Activated B cell treated with CpG ODN at 0.5 μM for 24 hours (primary cell): ENCODE results near the gene CARNS1. TPM values are rescaled to one million over a fixed set of nuclear protein-coding genes. Genes with fewer than 3 reads are reported as not detected.

Source experiments
- ATAC-seq: fragments of 200-7000 bp; cut with Tn5 transposase; one replicate; pipeline ENCODE4 v1.10.0; 2021; ENCODE audit warnings: low read depth, mild to moderate bottlenecking, moderate library complexity
- CTCF ChIA-PET: fragments of 350-600 bp; sonication (Branson Sonifier 250); formaldehyde crosslinking; loops from one replicate; lab custom pipeline; 2021; ENCODE audit warnings: antibody characterized with exemption; lab: Charles Lee
- POLR2A ChIA-PET: fragments of 350-600 bp; sonication (Branson Sonifier 250); formaldehyde crosslinking; loops from one replicate; lab custom pipeline; 2021; ENCODE audit warnings: antibody characterized with exemption; lab: Charles Lee
- DNase-seq: peaks from one replicate; pipeline ENCODE4 v3.0.0; 2022
- H3K27ac Mint-ChIP-seq: one replicate; pipeline ENCODE4 v1.8.0; 2020; ENCODE audit warnings: mixed read lengths
- H3K27me3 Mint-ChIP-seq: one replicate; pipeline ENCODE4 v1.8.0; 2021; ENCODE audit warnings: mixed read lengths
- H3K36me3 Mint-ChIP-seq: one replicate; pipeline ENCODE4 v1.8.0; 2021; ENCODE audit warnings: low read depth, mixed read lengths
- H3K4me1 Mint-ChIP-seq: one replicate; pipeline ENCODE4 v1.8.0; 2021; ENCODE audit warnings: mixed read lengths
- H3K4me3 Mint-ChIP-seq: one replicate; pipeline ENCODE4 v1.8.0; 2020; ENCODE audit warnings: mild to moderate bottlenecking, mixed read lengths
- H3K9me3 Mint-ChIP-seq: one replicate; pipeline ENCODE4 v1.8.0; 2020; ENCODE audit warnings: mixed read lengths
- intact Hi-C: fragments of 100-400 bp; cut with micrococcal nuclease; formaldehyde crosslinking; loops from one replicate; pipeline ENCODE4 v1.15.1; 2024
- total RNA-seq: library from RNA; stranded (reverse); gene quantifications from 2 replicates; pipeline ENCODE4 v1.2.3, GENCODE V29; 2022
- TF ChIP-seq, protein P1 (sequence below): fragments of 200-600 bp; IDR thresholded peaks from one replicate; pipeline ENCODE4 v1.8.0; 2022; ENCODE audit warnings: antibody characterized with exemption, mild to moderate bottlenecking

Gene CARNS1
- total RNA-seq, 1 donor from 2014 or later = 6.3 TPM

DNA sequence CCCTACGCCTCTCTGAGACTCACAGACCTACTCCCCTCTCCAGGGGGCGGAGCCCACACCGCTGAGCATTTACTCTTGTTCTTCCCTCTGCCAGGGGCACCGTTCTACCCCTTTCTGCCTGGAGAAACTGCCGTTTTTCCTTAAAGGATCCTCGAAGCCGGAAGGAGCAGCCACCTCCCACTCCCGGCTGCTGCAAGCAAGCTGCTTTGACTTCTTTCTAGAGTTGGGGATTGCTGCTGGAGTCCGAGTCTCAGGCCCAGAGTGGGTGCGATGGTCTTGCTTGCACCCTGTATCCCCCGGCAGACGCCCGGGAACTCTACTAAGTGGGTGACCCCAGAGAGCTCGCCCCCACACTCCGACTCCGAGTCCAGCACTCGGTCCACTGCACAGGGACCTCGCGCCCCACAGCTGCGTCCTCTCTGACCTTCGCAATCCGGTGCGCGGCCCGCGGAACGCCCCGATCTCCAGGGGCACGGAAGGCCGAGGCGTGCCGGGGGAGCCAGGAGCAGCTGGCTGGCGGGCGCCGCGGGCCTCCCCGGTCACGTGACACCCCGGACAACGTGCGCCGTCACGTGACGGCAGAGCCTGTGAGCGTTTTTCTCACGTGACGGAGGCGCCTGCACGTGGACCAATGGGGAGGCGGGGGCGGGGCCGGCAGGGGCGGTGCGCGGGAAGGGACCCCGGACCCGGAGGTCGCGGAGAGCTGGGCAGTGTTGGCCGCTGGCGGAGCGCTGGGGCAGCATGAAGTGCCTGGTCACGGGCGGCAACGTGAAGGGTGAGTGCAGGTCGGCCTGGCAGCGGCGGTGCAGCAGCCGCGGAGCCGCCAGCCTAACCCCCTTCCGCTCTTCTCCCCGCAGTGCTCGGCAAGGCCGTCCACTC, 23.9 kb upstream of the CARNS1 start, which contains the start of gene RAD9A:
Gene RAD9A (plus strand): TSS at position 683 of the 879 bp plus-strand sequence. CDS start 59 bp downstream, at position 742.
- Mint-ChIP-seq H3K9me3 (no peaks in the 10 kb centered on the region), H3K36me3 (peaks cover 14% of the 10 kb centered on the region), H3K4me1 (peaks cover 40% of the 10 kb centered on the region), H3K4me3 (peak within 1 kb of the TSS; percentile 89), H3K27me3 (no peaks in the 10 kb centered on the region), H3K27ac (peak within 1 kb of the TSS; percentile 80)
- CTCF ChIA-PET = interaction anchor here (0.9 to 4.0 kb wide), 9 partner anchors 10 to 114 kb away, joined by 3 to 22 read pairs (median 4); partner anchors contain the start of genes PITPNM1 and PPP1CA
- peak; percentile 85 for DNase-seq
- POLR2A ChIA-PET = interaction anchor here (0.5 to 17.5 kb wide), 34 partner anchors 9 to 365 kb away, joined by 3 to 693 read pairs (median 4); partner anchors contain the start of genes AIP, ANKRD13D, CDK2AP2 and CLCF1
- intact Hi-C loops = loop anchor here (1.0 kb wide), 3 partner anchors 10 to 78 kb away; partner anchors contain the start of genes PPP1CA, RPS6KB2 and TMEM134
- peak; percentile 79 for ATAC-seq
- TF ChIP-seq, protein P1, sequence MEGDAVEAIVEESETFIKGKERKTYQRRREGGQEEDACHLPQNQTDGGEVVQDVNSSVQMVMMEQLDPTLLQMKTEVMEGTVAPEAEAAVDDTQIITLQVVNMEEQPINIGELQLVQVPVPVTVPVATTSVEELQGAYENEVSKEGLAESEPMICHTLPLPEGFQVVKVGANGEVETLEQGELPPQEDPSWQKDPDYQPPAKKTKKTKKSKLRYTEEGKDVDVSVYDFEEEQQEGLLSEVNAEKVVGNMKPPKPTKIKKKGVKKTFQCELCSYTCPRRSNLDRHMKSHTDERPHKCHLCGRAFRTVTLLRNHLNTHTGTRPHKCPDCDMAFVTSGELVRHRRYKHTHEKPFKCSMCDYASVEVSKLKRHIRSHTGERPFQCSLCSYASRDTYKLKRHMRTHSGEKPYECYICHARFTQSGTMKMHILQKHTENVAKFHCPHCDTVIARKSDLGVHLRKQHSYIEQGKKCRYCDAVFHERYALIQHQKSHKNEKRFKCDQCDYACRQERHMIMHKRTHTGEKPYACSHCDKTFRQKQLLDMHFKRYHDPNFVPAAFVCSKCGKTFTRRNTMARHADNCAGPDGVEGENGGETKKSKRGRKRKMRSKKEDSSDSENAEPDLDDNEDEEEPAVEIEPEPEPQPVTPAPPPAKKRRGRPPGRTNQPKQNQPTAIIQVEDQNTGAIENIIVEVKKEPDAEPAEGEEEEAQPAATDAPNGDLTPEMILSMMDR = no peak

- intact Hi-C loops = no loop called here
- peaks cover 45% of the 10 kb centered on the region for H3K4me1 Mint-ChIP-seq
Observed at GRCh38 chr11:67392183-67392715, 23.2 kb upstream of the CARNS1 start.

DNA sequence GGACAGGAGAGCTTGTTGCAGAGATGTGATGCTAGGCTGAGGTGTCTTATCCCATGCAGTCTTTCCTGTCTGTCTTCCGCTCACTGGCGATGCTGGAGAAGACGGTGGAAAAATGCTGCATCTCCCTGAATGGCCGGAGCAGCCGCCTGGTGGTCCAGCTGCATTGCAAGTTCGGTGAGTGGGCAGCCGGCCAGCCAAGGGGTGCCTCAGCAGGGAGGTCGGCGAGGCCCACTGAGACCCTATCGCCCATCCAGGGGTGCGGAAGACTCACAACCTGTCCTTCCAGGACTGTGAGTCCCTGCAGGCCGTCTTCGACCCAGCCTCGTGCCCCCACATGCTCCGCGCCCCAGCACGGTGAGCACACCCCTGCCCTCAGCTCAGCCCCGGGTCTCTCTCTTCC, 22.0 kb upstream of the CARNS1 start:
- H3K27ac Mint-ChIP-seq = no peak overlapping the region
- intact Hi-C loops = no loop called here
- H3K4me3 Mint-ChIP-seq = peak overlapping the region; percentile 89
- POLR2A ChIA-PET = interaction anchor here (0.5 to 17.5 kb wide), 5 partner anchors 9 to 237 kb away, joined by 5 to 693 read pairs (median 16); partner anchors contain the start of genes AIP, PPP1CA, PTPRCAP and RPS6KB2
- H3K4me1 Mint-ChIP-seq = peaks cover 53% of the 10 kb centered on the region
- CTCF ChIA-PET = no interaction called here
- TF ChIP-seq, protein P1 = no peak
- peaks cover 30% of the 10 kb centered on the region for H3K36me3 Mint-ChIP-seq
- DNase-seq = no peak
- H3K27me3 Mint-ChIP-seq = no peaks in the 10 kb centered on the region
- no peaks in the 10 kb centered on the region for H3K9me3 Mint-ChIP-seq
- ATAC-seq = no peak

More at GRCh38 chr11:67392183-67392715, 23.2 kb upstream of the CARNS1 start:
- H3K27ac Mint-ChIP-seq = peak overlapping the region; percentile 75
- no peaks in the 10 kb centered on the region for H3K9me3 Mint-ChIP-seq
- peak overlapping the region; percentile 89 for H3K4me3 Mint-ChIP-seq
- CTCF ChIA-PET = interaction anchor here (0.9 to 4.0 kb wide), 8 partner anchors 9 to 113 kb away, joined by 3 to 22 read pairs (median 4); partner anchors contain the start of genes PITPNM1 and PPP1CA
- ATAC-seq = no peak
- TF ChIP-seq, protein P1 = no peak
- H3K36me3 Mint-ChIP-seq = peaks cover 18% of the 10 kb centered on the region
- POLR2A ChIA-PET = interaction anchor here (0.5 to 17.5 kb wide), 32 partner anchors 10 to 365 kb away, joined by 3 to 693 read pairs (median 4); partner anchors contain the start of genes AIP, ANKRD13D, CDK2AP2 and PITPNM1
- no peak for DNase-seq
- no peaks in the 10 kb centered on the region for H3K27me3 Mint-ChIP-seq

DNA sequence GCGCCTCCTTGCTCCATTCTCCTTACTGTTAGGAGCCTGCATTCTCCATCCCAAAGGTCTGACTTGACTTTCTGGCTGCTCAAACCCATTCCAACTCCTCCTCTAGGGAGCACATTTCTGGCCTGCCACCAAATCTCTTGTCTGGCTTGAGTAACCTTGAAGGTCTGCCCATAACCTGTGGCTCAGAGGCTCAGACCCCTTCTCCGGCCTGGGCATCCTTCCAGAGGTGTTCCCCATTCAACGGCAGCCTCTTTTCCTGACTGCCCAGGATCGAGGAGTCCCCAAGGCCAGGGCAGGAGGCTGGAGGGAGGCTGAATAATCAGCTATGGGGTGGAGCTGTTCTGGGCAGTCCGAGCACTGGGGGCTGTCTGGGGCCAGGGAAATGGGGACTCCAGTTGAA, 21.5 kb upstream of the CARNS1 start:
- peaks cover 32% of the 10 kb centered on the region for H3K36me3 Mint-ChIP-seq
- DNase-seq = no peak
- intact Hi-C loops = no loop called here
- no peak for ATAC-seq
- ChIA-PET POLR2A (interaction anchor here (1.3 to 17.5 kb wide), 4 partner anchors 13 to 40 kb away, joined by 5 to 693 read pairs (median 12); partner anchors contain the start of genes POLD4, PTPRCAP and RPS6KB2), CTCF (no interaction called here)
- H3K9me3 Mint-ChIP-seq = no peaks in the 10 kb centered on the region
- TF ChIP-seq, protein P1 = no peak
- no peak overlapping the region for H3K27ac Mint-ChIP-seq
- no peaks in the 10 kb centered on the region for H3K27me3 Mint-ChIP-seq
- peaks cover 54% of the 10 kb centered on the region for H3K4me1 Mint-ChIP-seq
- peak overlapping the region; percentile 44 for H3K4me3 Mint-ChIP-seq
